Lower leg skin (tissue), 3 donors: ENCODE measurements around the gene KIAA1671.

Experiments
- POLR2A ChIP-seq, 2 donors: fragments of 450-650 bp; IDR thresholded peaks; one replicate each; pipeline ENCODE4 v1.6.1; 2016 to 2017; ENCODE audit warnings: antibody characterized with exemption in 2 of 2, mild to moderate bottlenecking in 1 of 2, moderate library complexity in 1 of 2
- TF ChIP-seq, protein P1 (sequence below), 3 donors: fragments of 450-650 bp; IDR thresholded peaks; one replicate each; pipeline ENCODE4 v1.5.1; 2016; ENCODE audit warnings: antibody characterized with exemption in 3 of 3, mild to moderate bottlenecking in 3 of 3, moderate library complexity in 2 of 3

DNA sequence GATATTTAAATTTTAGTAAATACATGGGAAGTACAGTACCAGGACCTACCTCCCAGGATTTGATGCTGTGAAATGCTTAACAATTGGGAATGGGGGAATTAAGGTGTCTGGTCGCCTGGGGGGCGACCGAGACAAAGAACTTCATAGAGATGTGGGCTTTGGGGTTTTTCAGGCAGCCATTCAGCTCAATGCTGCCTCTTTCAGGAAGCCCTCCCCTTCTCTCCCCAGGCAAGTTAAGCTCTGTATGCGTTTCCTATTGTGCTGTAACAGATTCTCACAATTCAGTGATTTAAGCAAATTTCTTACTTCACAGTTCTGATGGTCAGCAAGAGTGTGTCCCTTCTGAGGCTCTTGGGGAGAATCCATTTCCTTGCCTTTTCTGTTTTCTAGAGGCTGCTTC, 53.8 kb downstream of the KIAA1671 start:
- TF ChIP-seq, protein P1, sequence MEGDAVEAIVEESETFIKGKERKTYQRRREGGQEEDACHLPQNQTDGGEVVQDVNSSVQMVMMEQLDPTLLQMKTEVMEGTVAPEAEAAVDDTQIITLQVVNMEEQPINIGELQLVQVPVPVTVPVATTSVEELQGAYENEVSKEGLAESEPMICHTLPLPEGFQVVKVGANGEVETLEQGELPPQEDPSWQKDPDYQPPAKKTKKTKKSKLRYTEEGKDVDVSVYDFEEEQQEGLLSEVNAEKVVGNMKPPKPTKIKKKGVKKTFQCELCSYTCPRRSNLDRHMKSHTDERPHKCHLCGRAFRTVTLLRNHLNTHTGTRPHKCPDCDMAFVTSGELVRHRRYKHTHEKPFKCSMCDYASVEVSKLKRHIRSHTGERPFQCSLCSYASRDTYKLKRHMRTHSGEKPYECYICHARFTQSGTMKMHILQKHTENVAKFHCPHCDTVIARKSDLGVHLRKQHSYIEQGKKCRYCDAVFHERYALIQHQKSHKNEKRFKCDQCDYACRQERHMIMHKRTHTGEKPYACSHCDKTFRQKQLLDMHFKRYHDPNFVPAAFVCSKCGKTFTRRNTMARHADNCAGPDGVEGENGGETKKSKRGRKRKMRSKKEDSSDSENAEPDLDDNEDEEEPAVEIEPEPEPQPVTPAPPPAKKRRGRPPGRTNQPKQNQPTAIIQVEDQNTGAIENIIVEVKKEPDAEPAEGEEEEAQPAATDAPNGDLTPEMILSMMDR (IDR thresholded peaks at IDR 0.05) = no peak
- no peak for TF ChIP-seq POLR2A (IDR thresholded peaks at IDR 0.05)
